Stimulated activated naive CD4-positive, alpha-beta T cell treated with Interleukin-2 at 50 U/mL for 16 hours (primary cell): Measurements from ENCODE around the gene SPEF1.

Source experiments
- DNase-seq: peaks from one replicate; lab custom pipeline; 2025; lab: John Stamatoyannopoulos, UW

The SPEF1 gene

DNA sequence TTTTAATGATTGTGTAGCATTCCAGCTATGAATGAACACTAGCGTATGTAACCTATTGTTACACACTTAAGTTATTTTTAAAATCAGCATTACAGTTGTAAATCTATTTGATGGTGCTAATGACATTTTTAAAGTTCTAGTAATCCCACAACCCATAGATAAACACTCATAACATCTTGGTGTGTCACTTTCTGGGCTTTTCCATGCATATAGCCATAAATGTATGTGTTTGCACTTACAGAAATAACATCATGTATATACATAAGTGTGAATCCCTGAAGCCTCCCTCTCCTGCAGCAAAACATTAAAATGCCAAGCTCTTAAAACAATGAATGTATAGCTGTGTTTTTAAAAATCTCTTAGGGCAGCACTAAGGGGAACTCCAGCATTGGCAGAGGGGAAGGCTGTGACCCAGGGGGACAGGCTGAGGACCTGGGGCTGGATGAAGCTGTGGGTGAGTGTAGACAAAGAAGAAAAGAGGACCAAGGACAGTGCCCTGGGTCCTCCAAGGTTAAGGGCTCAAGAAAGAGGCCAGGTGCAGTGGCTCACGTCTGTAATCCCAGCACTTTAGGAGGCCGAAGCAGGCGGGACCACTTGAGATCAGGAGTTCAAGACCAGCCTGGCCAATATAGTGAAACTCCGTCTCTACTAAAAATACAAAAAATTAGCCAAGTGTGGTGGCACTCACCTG is 6.2 kb upstream of the SPEF1 start:
- DNase-seq, result no peak

DNA sequence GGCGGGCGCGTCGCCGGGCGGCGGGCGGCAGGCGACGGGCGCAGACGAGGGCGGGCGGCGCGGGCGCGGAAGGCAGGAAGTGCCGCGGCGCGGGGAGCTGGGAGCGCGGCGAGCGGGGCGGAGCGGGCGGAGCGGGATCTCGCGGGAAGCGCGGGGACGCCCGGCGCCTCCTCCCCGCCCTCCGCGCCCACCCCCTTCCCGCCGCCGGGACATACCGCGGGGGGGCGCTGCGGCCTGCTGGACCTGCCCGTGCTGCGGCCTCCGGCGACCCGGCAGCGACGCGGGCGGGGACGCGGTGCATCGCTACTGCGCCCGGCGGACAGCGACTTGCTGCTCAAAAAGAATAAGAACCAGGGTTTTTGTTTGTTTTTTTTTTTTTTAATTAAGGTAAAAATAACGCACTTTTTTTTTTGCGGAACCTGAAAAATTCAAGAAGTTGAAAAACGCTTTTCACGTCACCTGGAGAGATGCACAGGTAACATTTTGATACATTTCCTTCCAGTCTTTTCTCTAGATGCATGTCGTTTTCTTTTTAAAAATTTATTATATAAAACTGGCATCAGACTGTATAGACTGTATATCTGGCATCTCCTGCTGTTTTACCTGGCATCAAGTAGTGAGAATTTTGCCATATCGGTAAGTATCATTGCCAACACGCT is 5.5 kb upstream of the SPEF1 start, which contains the start of gene CENPB:
TSS of gene CENPB (minus strand) at position 76 of the 659 bp plus-strand sequence. CDS start 257 bp downstream, outside the sequence.
- DNase-seq, result peak; percentile 86

DNA sequence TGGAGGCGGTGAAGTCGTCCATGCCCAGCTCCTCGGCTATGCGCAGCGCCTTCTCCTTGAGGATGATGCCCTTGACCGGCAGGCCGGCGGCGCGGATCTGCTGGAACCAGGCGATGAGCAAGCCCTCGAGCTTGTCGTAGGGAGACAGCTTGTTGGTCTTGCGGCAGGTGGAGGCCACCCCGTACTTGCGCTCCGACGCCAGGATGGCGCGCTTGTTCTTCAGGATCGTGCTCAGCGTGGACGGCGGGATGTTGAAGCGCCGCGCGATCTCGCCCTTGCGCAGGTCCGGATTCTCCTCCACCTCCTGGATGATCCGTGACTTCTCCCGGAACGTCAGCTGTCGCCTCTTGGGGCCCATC is 4.9 kb upstream of the SPEF1 start:
- DNase-seq, result peak; percentile 21

DNA sequence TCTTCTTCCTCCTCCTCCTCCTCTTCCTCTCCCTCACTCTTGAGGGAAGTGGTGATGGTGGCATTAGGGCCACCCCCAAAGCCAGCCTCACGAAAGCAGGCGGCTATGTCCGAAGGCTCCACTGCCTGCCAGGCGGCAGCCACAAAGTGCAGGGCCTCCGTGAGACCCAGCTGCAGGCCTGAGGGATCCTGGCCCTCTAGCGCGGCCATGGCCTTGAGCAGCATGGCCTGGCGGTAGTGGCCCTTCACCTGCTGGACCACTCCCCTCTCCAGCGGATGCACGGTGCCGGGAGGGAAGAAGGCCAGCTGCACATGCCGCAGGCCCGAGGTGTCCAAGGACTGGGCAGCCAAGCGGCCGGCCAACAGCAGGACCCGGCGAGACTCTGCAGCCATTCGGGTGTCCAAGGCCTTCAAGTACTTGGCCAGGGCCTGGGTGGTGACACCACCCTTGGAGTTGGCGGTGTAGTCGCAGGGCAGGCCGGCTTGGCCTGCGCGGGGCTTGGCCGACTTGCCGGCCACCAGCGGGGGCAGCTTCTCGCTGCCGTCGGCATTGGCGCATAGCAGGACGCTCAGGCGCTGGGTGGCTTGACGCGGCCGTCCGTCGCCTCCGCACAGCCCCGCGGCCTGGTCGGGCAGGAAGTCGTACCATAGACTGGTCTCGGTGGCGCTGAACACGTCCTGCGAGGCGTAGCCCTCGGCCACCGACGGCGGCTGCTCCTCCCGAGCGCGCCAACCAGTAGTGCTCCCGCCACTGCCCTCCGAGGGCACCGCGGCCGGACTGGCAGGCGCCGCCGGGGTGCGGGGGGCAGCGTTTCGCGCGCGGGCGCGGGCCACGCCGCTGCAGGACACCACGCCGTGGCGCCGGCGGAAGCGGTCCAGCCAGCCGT is 4.2 kb upstream of the SPEF1 start:
- DNase-seq, result no peak

DNA sequence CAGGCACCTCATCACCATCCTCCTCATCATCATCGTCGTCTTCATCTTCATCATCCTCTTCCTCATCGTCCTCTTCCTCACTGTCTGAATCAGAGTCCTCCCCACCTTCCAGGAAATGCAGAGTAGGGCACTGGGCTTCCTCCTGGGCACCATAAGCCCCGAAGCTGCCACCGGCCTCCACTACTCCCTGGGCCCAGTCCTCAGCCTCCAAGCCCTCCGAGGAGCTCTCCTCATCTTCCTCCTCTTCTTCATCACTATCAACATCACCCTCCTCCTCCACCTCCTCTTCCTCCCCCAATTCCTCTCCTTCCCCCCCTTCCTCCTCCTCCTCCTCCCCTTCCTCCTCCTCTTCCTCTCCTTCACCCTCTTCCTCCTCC is 3.6 kb upstream of the SPEF1 start:
- DNase-seq, result no peak

DNA sequence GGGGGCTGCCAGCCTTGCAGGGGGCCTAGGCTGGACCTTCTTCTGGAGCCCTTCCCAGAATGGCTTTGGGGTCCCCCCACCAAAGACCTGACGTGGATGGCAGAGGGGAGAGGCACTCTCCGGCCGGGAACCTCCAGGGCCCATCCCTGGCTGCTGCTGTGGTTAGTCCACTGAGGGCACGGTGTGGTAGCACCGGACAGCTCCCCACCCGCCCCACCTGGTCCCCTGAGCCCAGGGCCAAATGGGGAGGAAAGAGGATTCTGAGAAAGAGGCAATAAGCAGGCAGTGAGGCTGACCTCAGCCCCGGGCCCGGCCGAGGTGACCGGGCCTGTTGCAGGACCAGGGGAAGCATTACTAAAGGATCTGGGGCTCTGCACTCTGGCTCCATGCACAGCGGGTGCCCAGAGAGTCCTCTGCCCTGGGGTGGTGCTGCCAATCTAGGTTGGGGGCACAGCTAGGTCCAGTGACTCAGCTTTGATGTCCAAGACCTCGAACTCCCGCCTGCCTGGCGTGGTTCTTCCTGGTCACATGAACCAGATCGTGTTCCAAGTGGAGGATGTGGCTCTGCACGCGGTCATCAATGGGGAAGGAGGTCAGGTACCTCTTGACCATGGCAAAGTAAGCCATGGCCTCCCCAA is 3.1 kb upstream of the SPEF1 start:
- no peak for DNase-seq

DNA sequence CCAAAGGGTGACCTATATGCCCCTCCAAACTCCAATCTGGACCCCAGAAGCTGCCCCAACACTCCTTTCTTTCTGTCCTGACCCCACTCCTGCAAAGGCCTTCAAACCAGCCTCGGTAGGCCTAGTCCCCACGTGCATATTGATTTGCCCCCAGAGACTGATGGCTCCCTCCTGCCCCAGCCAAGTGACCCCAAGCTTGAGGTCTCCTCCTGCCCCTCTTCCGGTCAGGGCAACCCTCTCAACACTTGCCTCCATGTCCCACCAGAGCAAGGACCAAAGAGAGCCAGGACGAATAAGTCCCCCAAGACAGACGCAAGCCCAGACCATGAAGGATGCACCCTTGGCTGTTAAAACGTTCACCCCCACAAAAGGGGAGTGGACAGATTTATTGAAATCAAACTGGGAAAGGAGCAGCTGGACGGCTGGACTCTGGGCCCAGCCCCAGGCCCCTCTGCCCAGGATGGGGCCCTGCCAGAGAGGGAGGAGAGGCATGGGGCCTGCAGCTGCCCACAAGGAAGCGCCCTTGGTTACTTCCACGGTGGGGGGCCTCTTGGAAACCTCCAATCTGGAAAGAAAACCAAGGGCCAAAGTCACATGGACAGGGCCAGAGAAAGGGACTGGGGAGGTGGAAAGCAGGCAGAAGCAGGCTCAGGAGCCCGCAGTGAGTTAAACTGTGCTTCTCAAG is 2.4 kb upstream of the SPEF1 start:
- DNase-seq, result no peak

DNA sequence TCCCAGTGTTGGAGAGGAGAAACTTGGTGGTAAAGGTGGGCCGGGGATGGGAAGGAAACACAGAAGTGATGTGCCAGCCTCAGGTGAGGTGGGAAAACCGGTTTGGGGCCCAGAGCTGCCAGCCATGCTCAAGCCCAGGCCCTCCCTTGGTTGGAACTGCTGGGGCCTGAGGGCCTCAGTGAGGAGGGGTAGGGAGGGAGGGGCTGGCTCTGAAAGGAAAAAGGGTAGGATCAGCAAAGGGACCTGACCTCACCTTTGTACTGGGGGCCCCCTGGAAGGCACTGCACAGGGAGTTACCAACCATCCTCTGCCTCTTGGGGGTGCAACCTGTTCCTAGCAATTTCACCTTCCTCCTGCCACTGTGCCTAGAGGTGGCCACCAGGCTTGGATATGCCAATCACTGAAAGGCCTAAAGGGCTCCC is 1.8 kb upstream of the SPEF1 start:
- no peak for DNase-seq

DNA sequence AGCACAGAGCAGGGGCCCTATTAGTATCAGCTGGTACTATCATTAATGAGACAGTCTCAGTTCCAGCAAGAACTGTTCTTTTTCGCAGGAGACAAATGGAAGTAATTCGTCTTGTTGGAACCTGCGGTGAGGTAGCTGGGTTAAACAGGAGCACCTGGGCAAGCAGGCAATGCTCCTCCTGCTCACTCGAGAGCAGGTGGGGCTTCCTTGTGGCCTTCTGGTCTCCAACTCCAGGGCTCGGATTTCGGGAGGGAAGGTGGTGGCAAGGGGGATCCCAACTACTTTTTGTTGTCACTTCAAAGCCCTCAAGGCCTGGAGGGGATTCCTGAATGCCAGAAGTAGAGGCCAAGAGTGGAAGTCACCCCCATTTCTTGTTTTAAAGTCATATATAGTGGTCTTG is 1.3 kb upstream of the SPEF1 start:
- no peak for DNase-seq

DNA sequence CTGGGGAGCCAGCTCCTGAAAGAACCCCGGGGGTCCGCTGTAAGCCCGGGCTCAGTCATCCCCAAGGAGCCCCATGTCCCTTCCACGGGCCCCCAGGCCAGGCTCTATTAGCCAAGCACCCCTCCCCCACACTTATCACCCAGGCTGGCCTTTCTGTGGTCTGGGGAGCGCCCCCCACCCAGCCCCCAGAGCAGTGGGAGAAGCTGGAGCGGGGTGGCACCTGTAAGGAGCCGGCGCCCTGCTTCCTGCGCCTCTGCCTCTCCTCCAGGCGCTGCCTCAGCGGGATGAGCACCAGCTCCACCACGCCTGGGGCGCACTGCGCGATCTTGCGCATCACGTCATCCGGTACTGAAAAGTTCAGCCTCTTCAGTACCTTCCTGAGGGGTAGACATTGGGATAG is 2.3 kb downstream of the SPEF1 start:
- DNase-seq, result no peak

DNA sequence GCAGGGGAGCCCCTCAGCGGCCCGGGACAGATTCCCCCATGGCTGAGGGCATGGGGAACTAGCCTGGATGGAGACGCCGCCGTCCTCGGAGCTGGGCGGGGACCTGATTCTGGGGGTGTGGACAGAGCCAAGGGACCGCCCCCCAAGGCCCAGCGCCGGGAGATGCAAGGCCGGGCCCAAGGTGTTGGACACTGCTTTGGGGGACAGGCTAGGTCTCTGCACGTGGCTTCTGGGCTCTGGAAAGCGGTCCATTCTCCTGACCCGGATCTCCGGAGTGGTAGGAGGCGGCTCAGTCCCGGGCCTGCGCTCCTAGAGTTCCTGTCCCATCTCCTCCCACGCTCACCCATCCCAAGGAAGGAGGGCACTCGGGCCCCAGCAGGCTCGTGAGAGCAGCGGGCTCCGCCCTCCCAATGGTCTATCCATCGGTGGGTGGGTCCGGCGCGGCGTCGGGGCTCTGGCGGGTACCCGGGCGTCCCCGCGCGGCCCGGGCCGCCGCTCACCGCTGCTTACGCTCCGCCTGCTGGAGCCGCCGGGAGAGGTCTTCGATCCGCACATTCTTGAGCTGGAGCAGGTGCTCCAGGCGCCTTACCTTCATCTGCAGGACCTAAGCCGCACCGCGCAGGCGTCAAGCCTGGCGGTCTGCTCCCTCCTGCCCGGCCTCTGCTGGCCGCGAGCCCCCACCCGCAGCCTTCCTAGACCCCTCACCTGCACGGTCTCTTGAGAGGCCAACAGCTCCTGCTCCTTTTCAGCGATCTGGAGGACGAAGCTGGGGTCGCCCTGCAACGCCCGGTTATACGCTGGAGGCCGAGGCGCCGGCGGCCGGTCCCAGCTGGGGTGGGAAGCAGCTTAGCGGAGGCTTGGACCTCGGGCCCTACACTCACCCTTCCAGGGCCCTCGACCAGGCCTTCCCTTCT is 3.3 kb downstream of the SPEF1 start:
- peak; percentile 31 for DNase-seq

DNA sequence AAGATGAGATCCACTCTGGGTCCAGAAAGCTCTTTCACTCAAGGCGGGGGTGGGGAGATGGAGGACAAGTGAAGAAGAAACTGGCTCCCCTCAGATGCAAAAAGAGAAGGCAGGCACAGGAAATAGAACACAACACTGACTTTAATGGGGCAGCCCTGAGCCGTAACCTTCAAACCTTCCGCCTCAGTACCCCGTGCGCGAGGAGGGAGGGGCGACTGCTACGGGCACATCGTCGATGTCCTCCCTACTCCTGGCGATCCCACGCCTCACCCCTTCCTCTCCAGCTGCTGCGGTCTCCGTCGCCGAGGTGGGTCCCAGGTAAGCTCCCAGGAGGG is 3.9 kb downstream of the SPEF1 start:
- peak; percentile 31 for DNase-seq

DNA sequence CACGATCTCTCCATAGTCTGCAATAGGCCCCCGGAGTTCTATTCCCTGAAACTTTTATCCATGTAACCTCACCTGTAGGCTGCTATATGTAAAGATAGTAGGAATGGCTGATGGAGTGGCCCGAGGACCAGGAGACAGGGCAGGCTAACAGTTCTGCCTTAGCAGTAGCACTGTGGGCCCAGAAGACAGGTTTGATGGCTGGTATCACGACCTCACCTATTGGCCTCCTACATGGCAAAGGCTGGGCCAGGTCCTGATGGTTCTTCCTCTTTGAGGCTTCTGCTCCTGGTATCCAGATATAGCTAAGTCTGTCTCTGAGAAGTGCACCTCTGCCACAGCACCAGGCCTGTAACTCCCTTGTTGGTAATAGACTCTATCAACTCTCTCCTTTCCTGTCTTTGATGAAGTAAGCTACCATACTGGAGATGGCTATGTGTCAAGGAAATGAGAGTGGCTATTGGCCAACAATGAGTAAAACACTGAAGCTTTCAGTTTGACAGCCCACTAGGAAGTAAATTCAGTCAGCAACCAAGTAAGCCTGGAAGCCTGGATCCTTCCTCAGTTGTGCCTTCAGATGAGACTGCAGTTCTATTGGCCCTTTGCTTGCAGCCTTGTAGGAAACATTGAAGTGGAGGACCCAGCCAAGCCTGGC is 5.7 kb downstream of the SPEF1 start:
- no peak for DNase-seq

DNA sequence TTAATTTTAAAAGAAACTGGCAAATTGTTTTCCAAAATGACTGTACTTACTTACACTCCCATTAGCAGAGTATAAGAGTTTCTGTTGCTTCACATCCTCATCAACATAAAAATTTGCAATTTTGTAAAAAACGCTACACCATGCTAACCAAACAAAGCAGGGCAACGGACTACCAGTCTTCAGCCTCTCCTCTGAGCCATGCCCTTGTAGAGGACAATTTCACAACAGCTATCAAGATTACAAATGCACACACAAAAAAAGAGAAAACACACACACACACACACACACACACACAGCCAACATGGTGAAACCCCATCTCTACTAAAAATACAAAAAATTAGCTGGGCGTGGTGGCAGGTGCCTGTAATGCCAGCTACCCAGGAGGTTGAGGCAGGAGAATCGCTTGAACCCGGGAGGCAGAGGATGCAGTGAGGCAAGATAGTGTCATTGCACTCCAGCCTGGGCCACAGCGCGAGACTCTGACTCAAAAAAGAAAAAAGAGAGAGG is 9.6 kb downstream of the SPEF1 start:
- no peak for DNase-seq

DNA sequence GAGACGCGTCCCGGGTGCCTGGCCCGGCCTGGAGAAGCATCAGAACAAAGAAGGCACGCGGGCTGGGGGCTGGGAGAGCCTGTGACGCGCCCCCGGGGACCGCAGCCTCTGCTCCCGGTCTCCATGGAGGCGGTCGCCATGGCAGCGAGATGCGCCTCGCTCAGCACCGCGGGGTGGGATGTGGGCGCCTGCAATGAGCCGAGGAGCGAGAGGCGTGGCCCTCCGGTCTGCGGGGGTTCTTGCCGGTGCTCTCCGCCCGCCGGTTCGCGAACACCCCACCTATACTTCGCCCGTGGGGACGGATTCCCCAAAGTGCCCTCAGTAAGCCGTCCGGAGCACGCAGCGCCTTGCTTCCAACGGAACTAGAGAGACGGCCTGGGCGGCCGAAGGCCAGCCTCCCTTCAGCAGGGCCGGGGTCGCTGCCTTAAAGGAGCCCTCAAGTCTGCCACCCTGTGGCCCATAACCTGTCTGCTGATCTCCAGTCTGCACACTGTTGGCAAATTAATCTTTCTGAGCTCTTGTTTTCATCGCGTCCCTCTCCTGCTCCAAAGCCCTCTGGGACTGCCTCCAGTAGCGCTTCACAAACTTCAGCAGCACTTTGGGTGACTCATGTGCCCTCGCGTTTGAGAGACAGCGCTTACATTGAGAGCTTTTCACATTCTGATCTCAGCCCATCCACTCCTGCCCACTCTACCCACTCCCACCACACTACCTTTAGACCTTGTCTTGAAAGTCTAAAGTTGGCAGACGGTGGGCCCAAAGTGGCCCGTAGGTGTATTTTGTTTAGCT is 12.7 kb downstream of the SPEF1 start:
- peak; percentile 79 for DNase-seq

DNA sequence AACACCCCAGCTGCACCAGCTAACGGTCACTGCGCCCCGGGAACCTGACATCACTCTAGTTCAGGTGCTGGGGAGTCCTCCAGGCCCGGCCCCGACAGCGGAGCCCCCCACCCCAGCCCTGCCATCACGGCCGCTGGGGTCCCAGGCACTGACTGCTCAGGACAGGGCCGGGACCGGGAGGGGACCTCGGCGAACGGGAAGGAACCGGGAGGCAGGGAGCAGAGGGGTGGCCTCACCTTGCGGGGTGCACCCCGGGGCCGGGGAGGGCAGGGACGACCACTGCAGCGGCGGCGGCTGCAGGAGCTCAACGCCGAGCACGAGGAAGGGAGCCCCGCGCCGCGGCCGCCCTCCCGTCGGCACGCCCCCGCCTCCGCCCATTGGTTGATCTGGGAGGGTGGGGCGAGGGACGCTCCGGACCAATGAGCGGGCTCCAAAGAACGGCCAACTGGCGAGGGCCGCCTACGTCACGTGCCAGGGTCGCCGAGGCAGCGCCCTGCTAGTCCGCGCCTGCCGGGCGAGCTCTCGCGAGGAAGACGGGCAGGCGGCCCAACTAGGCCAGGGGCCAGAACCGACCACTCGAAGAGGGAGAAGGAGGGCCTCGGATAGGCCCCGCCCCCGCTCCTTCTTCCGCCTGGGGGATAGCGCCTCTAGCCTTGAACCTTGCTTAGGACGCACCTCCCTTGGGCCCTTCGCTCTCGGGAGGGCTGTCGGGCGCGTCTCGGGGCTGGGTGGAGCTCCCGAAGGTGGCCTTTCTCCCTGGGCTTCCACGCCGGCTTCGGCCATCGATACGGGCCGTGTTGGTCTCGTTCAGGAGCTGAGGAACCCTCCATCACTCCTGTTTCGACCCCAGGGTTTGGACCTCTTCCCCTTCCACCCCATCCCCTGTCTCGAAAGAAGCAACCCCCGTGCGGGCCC is 13.6 kb downstream of the SPEF1 start, which contains the start of gene ADISSP:
TSS of gene ADISSP (minus strand) at position 327 of the 915 bp plus-strand sequence. CDS start 7,653 bp downstream, outside the sequence.
- peak; percentile 97 for DNase-seq

DNA sequence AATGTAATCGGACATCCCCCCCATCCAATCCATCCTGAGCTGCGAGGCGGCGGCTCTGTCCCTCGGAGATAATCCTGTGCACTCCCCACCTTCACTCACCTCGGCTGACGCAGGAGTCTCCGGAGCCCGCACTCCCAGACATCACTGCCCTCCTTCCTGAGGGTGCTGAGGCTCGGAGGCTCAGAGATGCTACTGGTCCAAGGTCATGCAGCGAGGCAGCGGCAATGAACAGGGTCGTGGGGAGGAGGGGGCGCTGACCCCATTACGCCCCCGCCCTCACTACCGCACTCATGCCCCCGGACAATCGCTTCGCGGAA is 14.2 kb downstream of the SPEF1 start:
- no peak for DNase-seq

DNA sequence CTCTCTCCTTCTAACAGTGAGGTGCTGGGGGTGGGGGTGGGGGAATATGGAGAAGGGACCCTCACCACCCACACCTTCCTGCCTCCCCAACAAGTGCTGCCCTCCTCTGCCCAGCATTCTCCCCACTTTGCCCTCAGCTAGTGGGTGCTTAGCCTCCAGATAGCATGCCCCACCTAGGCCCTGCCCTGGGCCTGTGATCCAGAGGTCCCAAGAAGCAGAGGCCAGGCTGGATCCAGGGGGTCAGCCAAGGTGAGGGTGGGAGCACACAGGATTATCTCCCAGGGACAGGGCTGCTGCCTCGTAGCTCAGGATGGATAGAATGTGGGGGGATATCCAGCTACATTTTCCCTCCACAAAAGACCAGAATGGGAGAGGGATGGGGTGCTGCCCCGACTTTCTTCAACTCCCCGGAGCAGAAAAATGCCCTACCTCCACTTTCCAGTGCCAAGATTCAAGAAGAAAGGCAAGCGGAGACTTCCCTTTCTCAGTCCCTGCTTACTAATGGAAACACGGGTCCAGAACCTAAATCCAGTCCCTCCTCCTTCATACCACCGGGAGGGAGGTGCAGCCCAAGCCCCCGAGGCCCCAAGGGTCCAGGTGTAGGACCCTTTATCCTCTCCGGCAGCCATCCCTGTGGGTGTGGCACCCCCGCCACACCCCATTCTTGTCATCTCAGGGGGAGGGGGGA is 14.7 kb downstream of the SPEF1 start:
- no peak for DNase-seq
